22Rv1 (cell line): ENCODE measurements around the gene DOCK8.

Experiments used
- H3K27ac ChIP-seq: fragments of 450-650 bp; 2 replicates; pipeline ENCODE4 v1.5.1; 2017
- ZFX ChIP-seq: fragments of 450-650 bp; IDR thresholded peaks from 2 replicates; pipeline ENCODE4 v1.6.1; 2017; ENCODE audit warnings: antibody characterized with exemption, borderline replicate concordance
- TF ChIP-seq, protein P1 (sequence below): fragments of 450-650 bp; IDR thresholded peaks from 2 replicates; pipeline ENCODE4 v1.5.1; 2017; ENCODE audit warnings: mild to moderate bottlenecking

Gene DOCK8

DNA sequence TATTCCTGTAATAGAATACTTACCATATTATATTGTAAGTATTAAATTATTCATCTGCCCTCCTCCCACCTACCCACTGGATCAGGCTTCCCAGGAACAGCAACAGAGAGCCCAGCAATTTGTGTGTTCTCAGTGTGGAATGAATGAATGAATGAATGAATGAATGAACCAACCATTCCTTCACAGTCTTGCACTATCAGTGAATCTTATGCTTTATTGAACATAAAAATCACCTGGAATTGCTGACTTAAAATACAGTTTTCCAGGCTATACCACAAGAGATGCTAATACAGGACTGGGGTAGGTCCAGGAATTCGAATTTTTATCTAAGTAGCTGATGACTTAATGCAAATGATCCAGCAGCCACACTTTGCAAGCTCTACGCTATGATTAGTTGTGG, 51.6 kb downstream of the DOCK8 start:
- TF ChIP-seq, protein P1, sequence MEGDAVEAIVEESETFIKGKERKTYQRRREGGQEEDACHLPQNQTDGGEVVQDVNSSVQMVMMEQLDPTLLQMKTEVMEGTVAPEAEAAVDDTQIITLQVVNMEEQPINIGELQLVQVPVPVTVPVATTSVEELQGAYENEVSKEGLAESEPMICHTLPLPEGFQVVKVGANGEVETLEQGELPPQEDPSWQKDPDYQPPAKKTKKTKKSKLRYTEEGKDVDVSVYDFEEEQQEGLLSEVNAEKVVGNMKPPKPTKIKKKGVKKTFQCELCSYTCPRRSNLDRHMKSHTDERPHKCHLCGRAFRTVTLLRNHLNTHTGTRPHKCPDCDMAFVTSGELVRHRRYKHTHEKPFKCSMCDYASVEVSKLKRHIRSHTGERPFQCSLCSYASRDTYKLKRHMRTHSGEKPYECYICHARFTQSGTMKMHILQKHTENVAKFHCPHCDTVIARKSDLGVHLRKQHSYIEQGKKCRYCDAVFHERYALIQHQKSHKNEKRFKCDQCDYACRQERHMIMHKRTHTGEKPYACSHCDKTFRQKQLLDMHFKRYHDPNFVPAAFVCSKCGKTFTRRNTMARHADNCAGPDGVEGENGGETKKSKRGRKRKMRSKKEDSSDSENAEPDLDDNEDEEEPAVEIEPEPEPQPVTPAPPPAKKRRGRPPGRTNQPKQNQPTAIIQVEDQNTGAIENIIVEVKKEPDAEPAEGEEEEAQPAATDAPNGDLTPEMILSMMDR: no peak
- TF ChIP-seq ZFX: no peak
- no peak overlapping the region for H3K27ac ChIP-seq

DNA sequence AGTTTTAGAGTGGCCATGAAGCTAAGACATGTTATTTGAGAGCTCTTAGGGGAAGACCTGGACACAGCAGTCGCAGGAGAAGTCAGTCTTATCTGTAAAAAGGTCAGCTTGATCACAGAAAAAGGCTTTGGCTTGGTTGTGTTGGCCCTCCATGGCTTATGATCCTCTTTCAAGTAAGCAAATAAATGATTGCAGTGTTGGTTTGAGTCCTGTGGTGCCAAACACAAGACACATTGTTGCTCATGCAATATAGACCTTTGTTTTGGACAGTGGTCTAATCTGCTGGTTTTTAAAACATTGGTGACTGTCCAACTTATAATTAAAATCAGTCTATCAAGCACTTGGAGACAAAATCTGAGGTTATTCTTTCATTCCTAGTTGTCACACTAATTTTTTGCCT, 54.0 kb downstream of the DOCK8 start:
- H3K27ac ChIP-seq: no peak overlapping the region

GRCh38 chr9:269081-269711, 54.5 kb downstream of the DOCK8 start:
- no peak for TF ChIP-seq ZFX
- TF ChIP-seq, protein P1: no peak
- H3K27ac ChIP-seq: no peak overlapping the region

More for the DNA sequence above, 54.0 kb downstream of the DOCK8 start:
- TF ChIP-seq, protein P1: no peak
- TF ChIP-seq ZFX: no peak

GRCh38 chr9:270657-271237, 56.1 kb downstream of the DOCK8 start:
- no peak overlapping the region for H3K27ac ChIP-seq
- TF ChIP-seq, protein P1: no peak
- no peak for TF ChIP-seq ZFX

DNA sequence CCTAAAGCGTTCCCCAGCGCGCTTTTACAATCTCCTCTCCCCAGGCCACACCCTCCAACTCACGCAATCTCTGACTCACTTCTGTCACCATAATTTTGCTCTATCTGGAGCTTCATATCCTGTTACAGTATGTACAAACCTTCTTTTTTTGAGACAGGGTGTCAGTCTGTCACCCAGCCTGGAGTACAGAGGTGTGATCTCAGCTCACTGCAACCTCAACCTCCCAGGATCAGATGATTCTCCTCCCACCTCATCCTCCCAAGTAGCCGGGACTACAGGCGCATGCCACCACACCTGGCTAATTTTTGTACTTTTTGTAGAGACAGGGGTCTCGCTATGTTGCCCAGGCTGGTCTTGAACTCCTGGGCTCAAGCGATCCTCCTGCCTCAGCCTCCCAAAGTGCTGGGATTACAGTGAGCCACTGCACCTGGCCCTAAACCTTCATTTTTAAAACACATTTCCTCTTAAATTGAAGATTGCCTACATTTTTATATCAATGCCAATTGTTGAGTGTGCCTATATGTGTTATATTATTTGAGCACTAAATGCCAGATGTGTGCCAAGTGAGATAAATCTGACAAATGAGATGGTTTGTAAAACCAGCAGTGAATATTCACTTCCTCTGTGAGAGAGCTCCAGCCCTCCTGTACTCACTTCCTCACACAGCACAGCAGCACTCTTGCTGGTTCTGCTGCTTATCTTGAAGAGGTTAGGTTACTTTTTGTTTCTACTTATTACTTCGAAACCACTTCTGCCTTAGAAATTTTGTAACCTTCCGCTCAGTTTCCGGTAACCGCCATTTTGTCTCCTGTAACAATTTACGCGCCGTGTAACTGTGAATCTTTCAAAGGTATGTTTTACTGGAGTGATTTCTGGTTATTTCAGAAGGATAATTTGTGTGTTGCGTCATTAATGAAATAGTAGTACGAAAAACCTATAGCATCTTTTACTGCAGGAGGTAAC, 57.9 kb downstream of the DOCK8 start:
- TF ChIP-seq ZFX: no peak
- TF ChIP-seq, protein P1: no peak
- no peak overlapping the region for H3K27ac ChIP-seq

DNA sequence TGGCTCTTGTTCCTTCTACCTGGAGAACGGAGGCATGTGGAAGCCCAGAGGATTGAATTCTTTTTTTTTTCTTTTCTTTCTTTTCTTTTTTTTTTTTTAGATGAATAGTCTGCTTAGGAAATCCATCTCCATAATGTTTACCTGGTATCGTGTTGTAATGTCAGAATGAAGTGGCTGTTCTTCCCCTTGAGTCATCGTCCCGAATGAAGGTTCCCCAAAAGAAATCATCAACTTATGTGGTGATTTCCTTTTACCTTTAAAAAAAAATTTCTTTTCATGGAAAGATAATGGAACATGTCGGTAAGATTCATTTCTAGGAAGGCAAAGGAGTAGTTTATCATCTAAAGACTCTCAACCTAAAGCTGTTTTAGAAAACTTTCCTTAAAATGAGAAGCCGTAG, 59.7 kb downstream of the DOCK8 start:
- H3K27ac ChIP-seq: no peak overlapping the region

More for the DNA sequence above, 59.7 kb downstream of the DOCK8 start:
- TF ChIP-seq, protein P1: no peak
- no peak for TF ChIP-seq ZFX
